ENCODE data around the gene RAD23B.

RAD23B gene

DNA sequence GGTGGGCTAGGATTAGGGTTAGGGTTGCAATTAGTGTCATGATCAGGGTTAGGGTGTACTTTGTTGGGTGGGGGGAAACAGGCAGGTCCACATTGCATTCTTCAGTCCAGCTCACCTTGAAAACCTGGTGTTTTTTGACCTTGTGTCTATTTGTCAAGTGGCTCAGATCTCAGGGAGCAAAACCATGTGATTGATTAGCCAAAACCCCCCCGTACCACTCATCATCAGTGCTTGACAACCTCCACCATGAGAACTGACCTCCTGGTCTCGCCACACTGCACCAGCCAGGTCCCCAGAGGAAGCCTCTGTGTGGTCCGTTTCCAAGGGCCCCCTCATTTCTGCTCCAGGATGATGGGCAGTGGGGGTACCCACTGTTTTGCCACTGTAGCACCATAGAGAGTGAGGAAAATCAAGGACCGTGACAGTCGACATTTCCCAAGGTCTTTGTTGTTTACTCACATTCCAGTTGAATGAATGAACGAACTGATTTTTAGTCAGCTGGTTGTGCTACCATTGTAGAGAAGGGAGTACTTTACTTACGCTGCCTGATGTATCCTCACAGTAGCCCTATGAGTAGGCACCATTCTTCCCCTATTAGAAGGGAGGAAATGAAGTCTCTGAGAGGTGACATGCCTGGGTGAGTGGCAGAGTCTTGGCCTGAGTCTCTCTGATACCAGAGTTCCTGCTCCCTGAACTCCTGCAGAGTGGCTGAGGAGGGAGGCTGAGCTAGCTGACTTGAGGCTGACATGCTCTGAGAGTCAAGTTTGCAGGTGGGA, 84.8 kb downstream of the RAD23B start:
- in situ Hi-C loops (cut with HindIII; ENCODE audit: low sequenced_read_pairs) = no loop called here

GRCh38 chr9:107368696-107369095, 85.6 kb downstream of the RAD23B start:
- in situ Hi-C loops (cut with HindIII; ENCODE audit: low sequenced_read_pairs) = no loop called here

- in situ Hi-C loops (cut with HindIII; ENCODE audit: low sequenced_read_pairs) = no loop called here
Measured at GRCh38 chr9:107373809-107374208, 90.7 kb downstream of the RAD23B start.

- in situ Hi-C loops (cut with HindIII; ENCODE audit: low sequenced_read_pairs) = no loop called here
Measured at GRCh38 chr9:107375001-107375400, 91.9 kb downstream of the RAD23B start.

- in situ Hi-C loops (cut with HindIII; ENCODE audit: low sequenced_read_pairs) = no loop called here
Measured at GRCh38 chr9:107375651-107376369, 92.7 kb downstream of the RAD23B start.

DNA sequence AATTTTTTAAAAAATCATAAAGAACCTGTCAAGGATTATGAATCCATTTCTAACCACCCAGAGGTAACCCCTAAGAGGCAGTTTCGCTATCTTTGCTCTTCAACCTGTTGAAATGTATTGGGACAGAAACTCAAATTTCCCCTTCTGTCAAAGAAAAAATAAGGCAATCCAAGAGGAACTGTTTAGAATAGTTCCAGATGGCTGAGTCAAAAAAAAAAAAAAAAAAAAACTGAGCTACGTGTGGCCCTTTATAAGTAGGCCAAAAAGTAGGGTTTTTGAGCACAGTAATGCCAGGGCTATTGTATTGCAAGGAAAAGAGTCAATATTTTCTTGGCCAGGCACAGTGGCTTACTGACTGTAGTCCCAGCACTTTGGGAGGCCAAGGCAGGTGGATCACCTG, 94.9 kb downstream of the RAD23B start:
- in situ Hi-C loops (cut with HindIII; ENCODE audit: low sequenced_read_pairs) = no loop called here
